Neural cell (in vitro differentiated cells): ENCODE measurements around the gene ATF7. TPM values are rescaled to one million over a fixed set of nuclear protein-coding genes. Genes with fewer than 3 reads are reported as not detected.

ENCODE experiments used
- H2AFZ ChIP-seq: fragments of 200-600, 300-800 bp; sonication (generic), shearing (Covaris generic); 2 replicates; pipeline ENCODE4 v1.6.0; 2014; ENCODE audit warnings: low read depth, mild to moderate bottlenecking, antibody characterized with exemption, low read length, moderate library complexity
- H3F3A ChIP-seq: fragments of 200-600 bp; shearing (Covaris generic); 2 replicates; pipeline ENCODE4 v1.6.1; 2016; ENCODE audit warnings: mild to moderate bottlenecking, moderate library complexity, mixed read lengths, antibody characterized with exemption, low read length; ENCODE audit not compliant: insufficient read depth, poor library complexity, severe bottlenecking
- H3K27ac ChIP-seq: fragments of 200-600, 300-800 bp; sonication (generic), shearing (Covaris generic); 2 replicates; pipeline ENCODE4 v1.5.1; 2014; ENCODE audit warnings: mild to moderate bottlenecking, low read length, moderate library complexity
- H3K27me3 ChIP-seq: fragments of 300-800, 200-600 bp; sonication (generic), shearing (Covaris generic); 2 replicates; pipeline ENCODE4 v1.6.0; 2014; ENCODE audit warnings: mild to moderate bottlenecking, low read depth, low read length, moderate library complexity; ENCODE audit not compliant: insufficient read depth
- H3K36me3 ChIP-seq: fragments of 300-800, 200-600 bp; sonication (generic), shearing (Covaris generic); 2 replicates; pipeline ENCODE4 v1.5.1; 2014; ENCODE audit warnings: mild to moderate bottlenecking, antibody characterized with exemption, low read length, moderate library complexity; ENCODE audit not compliant: insufficient read depth
- H3K4me2 ChIP-seq: fragments of 300-800, 200-600 bp; sonication (generic), shearing (Covaris generic); 2 replicates; pipeline ENCODE4 v1.6.0; 2014; ENCODE audit warnings: mild to moderate bottlenecking, low read length
- H3K4me3 ChIP-seq: fragments of 300-800, 200-600 bp; sonication (generic), shearing (Covaris generic); 2 replicates; pipeline ENCODE4 v1.5.1; 2014; ENCODE audit warnings: mild to moderate bottlenecking, low read length, moderate library complexity
- H3K79me2 ChIP-seq: fragments of 200-600 bp; shearing (Covaris generic); replicated peaks from 2 replicates; pipeline ENCODE4 v1.6.0; 2014; ENCODE audit warnings: mild to moderate bottlenecking, low read length, moderate library complexity; ENCODE audit not compliant: insufficient read depth
- H3K9ac ChIP-seq: fragments of 300-800, 200-600 bp; sonication (generic), shearing (Covaris generic); 2 replicates; pipeline ENCODE4 v1.6.1; 2016; ENCODE audit warnings: mild to moderate bottlenecking, low read length, mixed read lengths
- H3K9me2 ChIP-seq: fragments of 200-600 bp; shearing (Covaris generic); 2 replicates; pipeline ENCODE4 v1.6.1; 2016; ENCODE audit warnings: mild to moderate bottlenecking, low read length, mixed read lengths; ENCODE audit not compliant: insufficient read depth
- H3K9me3 ChIP-seq: fragments of 200-600, 300-800 bp; sonication (generic), shearing (Covaris generic); 2 replicates; pipeline ENCODE4 v1.6.1; 2016; ENCODE audit warnings: mild to moderate bottlenecking, mixed run types, low read length, moderate library complexity, mixed read lengths
- H4K20me1 ChIP-seq: fragments of 200-600 bp; shearing (Covaris generic); 2 replicates; pipeline ENCODE4 v1.6.1; 2016; ENCODE audit warnings: mild to moderate bottlenecking, mixed run types; ENCODE audit not compliant: insufficient read depth
- EP300 ChIP-seq: fragments of 450-650 bp; conservative IDR thresholded peaks from 2 replicates; pipeline ENCODE4 v1.6.1; 2014; ENCODE audit warnings: antibody characterized with exemption, mild to moderate bottlenecking, moderate library complexity; ENCODE audit not compliant: poor library complexity, severe bottlenecking
- MXI1 ChIP-seq: fragments of 450-650 bp; conservative IDR thresholded peaks from 2 replicates; pipeline ENCODE4 v1.6.1; 2014; ENCODE audit warnings: antibody characterized with exemption, mild to moderate bottlenecking; ENCODE audit not compliant: poor library complexity, severe bottlenecking
- RAD21 ChIP-seq: fragments of 450-650 bp; conservative IDR thresholded peaks from 2 replicates; pipeline ENCODE4 v1.6.1; 2014; ENCODE audit warnings: antibody characterized with exemption, mild to moderate bottlenecking, moderate library complexity
- TAF1 ChIP-seq: IDR thresholded peaks from 2 replicates; pipeline ENCODE4 v1.6.1; 2012; ENCODE audit warnings: low read depth
- polyA plus RNA-seq: library from polyadenylated mRNA; depleted of rRNA; stranded (reverse); fragments of >200 nt; gene quantifications from 2 replicates; pipeline ENCODE4 v1.2.3, GENCODE V29; 2014
- TF ChIP-seq, protein P1 (sequence below): fragments of 450-650 bp; IDR thresholded peaks from 2 replicates; pipeline ENCODE4 v1.5.1; 2014; ENCODE audit warnings: antibody characterized with exemption, mild to moderate bottlenecking, moderate library complexity; ENCODE audit not compliant: poor library complexity, severe bottlenecking
- TF ChIP-seq, protein P2 (sequence below): IDR thresholded peaks from 2 replicates; pipeline ENCODE4 v1.6.1; 2012; ENCODE audit warnings: borderline replicate concordance

ATF7 gene
- polyA plus RNA-seq, 1 donor from 2014 or later = 6.3 TPM

DNA sequence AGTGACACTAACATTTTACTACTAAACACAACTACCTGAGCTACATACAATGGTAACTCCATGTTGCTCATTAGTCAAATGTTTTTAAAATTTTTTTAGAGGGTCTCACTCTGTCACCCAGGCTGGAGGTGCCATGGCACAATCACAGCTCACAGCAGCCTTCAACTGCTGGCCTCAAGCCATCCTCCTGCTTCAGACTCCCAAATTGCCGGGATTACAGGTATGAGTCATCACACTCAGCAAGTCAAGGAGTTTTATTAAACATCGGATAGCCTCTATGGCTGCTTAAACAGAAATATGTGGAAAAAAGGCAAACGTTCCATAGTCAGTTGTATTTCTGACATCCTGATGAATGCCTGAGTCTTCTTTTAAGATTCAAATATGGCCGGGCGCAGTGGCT lies 107.8 kb downstream of the ATF7 start:
- Histone ChIP-seq H3K9me3 (no peaks in the 10 kb centered on the region), H3K36me3 (no peaks in the 10 kb centered on the region), H3K9ac (no peak overlapping the region), H4K20me1 (no peaks in the 10 kb centered on the region), H3K27me3 (no peaks in the 10 kb centered on the region), H2AFZ (no peak overlapping the region), H3K4me3 (no peak overlapping the region), H3K9me2 (no peaks in the 10 kb centered on the region), H3K27ac (no peak overlapping the region), H3K79me2 (no peaks in the 10 kb centered on the region), H3F3A (no peaks in the 10 kb centered on the region), H3K4me2 (no peak overlapping the region)
- no peak for TF ChIP-seq TAF1
- TF ChIP-seq, protein P1, sequence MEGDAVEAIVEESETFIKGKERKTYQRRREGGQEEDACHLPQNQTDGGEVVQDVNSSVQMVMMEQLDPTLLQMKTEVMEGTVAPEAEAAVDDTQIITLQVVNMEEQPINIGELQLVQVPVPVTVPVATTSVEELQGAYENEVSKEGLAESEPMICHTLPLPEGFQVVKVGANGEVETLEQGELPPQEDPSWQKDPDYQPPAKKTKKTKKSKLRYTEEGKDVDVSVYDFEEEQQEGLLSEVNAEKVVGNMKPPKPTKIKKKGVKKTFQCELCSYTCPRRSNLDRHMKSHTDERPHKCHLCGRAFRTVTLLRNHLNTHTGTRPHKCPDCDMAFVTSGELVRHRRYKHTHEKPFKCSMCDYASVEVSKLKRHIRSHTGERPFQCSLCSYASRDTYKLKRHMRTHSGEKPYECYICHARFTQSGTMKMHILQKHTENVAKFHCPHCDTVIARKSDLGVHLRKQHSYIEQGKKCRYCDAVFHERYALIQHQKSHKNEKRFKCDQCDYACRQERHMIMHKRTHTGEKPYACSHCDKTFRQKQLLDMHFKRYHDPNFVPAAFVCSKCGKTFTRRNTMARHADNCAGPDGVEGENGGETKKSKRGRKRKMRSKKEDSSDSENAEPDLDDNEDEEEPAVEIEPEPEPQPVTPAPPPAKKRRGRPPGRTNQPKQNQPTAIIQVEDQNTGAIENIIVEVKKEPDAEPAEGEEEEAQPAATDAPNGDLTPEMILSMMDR = no peak
- TF ChIP-seq MXI1 = no peak

DNA sequence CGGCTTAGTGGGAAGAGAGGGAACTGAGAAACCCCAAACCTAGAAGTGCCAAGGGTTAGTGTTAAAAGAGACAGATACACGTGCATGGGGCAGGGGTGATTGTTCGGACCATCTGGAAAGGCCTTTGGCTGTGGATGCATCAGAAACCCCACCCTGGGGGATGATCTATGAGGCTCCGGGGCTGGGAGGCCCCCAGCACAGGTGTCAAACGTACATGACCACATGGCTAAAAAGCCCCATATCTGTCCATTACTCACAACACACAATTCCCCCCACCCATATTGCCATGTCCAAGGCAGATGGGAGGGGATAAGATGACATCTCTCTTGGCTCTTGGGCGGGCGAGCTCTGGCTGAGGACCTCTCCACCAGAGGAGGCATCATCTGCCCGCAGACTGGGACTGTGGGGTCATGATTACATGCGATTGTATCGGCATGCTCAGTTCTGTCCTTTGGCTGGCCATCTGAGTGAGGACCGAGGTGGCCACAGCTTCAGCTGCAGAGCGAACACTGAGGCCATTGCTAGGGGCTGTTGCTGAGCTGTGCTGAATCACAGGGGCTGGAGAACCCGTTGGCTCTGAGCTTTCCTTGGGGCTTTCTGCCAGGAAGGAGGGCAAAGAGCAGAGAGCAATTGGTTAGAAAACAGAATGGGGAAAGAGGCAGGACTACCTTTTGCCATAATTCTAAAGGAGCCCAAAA lies 109.3 kb downstream of the ATF7 start:
- H4K20me1 ChIP-seq = no peaks in the 10 kb centered on the region
- H3K4me2 ChIP-seq = no peak overlapping the region
- TF ChIP-seq RAD21 (no peak), TAF1 (no peak), MXI1 (no peak), EP300 (no peak)
- TF ChIP-seq, protein P1 = no peak
- TF ChIP-seq, protein P2, sequence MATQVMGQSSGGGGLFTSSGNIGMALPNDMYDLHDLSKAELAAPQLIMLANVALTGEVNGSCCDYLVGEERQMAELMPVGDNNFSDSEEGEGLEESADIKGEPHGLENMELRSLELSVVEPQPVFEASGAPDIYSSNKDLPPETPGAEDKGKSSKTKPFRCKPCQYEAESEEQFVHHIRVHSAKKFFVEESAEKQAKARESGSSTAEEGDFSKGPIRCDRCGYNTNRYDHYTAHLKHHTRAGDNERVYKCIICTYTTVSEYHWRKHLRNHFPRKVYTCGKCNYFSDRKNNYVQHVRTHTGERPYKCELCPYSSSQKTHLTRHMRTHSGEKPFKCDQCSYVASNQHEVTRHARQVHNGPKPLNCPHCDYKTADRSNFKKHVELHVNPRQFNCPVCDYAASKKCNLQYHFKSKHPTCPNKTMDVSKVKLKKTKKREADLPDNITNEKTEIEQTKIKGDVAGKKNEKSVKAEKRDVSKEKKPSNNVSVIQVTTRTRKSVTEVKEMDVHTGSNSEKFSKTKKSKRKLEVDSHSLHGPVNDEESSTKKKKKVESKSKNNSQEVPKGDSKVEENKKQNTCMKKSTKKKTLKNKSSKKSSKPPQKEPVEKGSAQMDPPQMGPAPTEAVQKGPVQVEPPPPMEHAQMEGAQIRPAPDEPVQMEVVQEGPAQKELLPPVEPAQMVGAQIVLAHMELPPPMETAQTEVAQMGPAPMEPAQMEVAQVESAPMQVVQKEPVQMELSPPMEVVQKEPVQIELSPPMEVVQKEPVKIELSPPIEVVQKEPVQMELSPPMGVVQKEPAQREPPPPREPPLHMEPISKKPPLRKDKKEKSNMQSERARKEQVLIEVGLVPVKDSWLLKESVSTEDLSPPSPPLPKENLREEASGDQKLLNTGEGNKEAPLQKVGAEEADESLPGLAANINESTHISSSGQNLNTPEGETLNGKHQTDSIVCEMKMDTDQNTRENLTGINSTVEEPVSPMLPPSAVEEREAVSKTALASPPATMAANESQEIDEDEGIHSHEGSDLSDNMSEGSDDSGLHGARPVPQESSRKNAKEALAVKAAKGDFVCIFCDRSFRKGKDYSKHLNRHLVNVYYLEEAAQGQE = no peak
- H3K27ac ChIP-seq = no peak overlapping the region
- H3K9me2 ChIP-seq = no peaks in the 10 kb centered on the region
- H3K9ac ChIP-seq = no peak overlapping the region
- H2AFZ ChIP-seq = no peak overlapping the region
- H3K27me3 ChIP-seq = no peaks in the 10 kb centered on the region
- H3K4me3 ChIP-seq = no peak overlapping the region
- H3F3A ChIP-seq = no peaks in the 10 kb centered on the region
- H3K36me3 ChIP-seq = no peaks in the 10 kb centered on the region
- H3K9me3 ChIP-seq = no peaks in the 10 kb centered on the region
- no peaks in the 10 kb centered on the region for H3K79me2 ChIP-seq
